ENCODE results near the gene GTF3C1. TPM values are rescaled to one million over a fixed set of nuclear protein-coding genes. Genes with fewer than 3 reads are reported as not detected.
"Not testable (repeated sequence)": the region's sequence is repeated elsewhere in the genome, so short reads cannot be mapped to it uniquely, and the experiment has no call there.

GTF3C1 gene
- total and polyA plus RNA-seq, 4 donors = 33.5 to 84.0 (median 67.5) TPM

DNA sequence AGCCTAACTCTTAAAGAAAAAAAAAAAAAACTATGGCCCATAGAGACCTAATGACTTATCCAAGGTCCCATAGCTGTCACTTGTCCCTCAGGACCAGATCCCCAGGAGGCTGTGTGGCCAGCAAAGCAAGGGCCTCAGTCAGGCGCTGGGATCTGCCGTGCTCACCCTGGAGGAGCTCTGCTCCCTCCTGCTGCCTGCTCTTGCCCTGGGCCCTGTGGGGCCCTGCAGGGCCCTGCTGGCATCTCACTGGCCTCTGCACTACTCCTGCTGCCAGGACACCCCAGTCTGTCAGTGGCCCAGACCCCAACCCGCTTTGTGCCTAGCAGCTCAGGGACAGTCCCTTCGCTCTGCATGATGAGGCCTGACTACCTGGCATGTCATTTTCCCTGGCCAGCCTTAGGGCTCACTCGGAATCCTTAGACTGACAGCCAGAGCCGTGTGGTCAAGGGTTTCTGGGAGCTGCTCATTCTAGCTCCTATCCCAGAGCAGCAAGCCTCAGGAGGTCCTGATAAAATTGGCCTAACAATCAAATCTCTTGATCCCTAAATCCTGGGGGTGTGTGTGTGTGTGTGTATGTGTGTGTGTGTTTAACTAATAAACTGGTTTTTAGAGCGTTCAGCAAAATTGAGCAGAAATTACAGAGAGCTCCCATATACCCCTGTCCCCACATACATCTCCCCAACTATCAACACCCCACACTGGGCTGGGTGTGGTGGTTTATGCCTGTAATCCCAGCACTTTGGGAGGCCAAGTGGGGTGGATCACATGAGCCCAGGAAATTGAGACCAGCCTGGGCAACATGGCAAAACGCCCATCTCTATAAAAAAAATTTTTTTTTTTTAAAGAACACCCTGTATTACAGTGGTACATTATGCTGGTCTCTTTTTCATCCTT, 22.0 kb upstream of the GTF3C1 start:
- Histone ChIP-seq H3K4me1 (ENCODE audit: control insufficient read depth in 5 of 5, insufficient read depth in 5 of 5, low read length in 5 of 5) (peaks cover 0 to 15% (median 6%) of the 10 kb centered on the region in 5 donors), H3K4me3 (no peak overlapping the region), H3K36me3 (ENCODE audit: control insufficient read depth in 4 of 4, insufficient read depth in 4 of 4, low read length in 4 of 4) (peaks cover 0 to 6% (median 0%) of the 10 kb centered on the region in 4 donors), H3K27ac (ENCODE audit: low read depth in 1 of 2, low read length in 1 of 2) (no peak overlapping the region), H3K9me3 (ENCODE audit: control insufficient read depth in 4 of 4, insufficient read depth in 3 of 4, low read length in 3 of 4) (no peaks in the 10 kb centered on the region), H3K27me3 (ENCODE audit: control insufficient read depth in 3 of 3, insufficient read depth in 3 of 3, low read length in 2 of 3) (no peaks in the 10 kb centered on the region), H3K9ac (ENCODE audit: insufficient read depth in 1 of 2, low read length in 2 of 2) (no peak overlapping the region)
- TF ChIP-seq, protein P1, sequence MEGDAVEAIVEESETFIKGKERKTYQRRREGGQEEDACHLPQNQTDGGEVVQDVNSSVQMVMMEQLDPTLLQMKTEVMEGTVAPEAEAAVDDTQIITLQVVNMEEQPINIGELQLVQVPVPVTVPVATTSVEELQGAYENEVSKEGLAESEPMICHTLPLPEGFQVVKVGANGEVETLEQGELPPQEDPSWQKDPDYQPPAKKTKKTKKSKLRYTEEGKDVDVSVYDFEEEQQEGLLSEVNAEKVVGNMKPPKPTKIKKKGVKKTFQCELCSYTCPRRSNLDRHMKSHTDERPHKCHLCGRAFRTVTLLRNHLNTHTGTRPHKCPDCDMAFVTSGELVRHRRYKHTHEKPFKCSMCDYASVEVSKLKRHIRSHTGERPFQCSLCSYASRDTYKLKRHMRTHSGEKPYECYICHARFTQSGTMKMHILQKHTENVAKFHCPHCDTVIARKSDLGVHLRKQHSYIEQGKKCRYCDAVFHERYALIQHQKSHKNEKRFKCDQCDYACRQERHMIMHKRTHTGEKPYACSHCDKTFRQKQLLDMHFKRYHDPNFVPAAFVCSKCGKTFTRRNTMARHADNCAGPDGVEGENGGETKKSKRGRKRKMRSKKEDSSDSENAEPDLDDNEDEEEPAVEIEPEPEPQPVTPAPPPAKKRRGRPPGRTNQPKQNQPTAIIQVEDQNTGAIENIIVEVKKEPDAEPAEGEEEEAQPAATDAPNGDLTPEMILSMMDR (IDR thresholded peaks at IDR 0.05; ENCODE audit: control extremely low read depth, extremely low read depth) = no peak
- ATAC-seq (ENCODE audit: insufficient read depth, low FRiP score) (no peak), DNase-seq (no peak)
- 94 to 98% methylated on average over 8 of the region's 8 CpGs for WGBS, 2 donors

DNA sequence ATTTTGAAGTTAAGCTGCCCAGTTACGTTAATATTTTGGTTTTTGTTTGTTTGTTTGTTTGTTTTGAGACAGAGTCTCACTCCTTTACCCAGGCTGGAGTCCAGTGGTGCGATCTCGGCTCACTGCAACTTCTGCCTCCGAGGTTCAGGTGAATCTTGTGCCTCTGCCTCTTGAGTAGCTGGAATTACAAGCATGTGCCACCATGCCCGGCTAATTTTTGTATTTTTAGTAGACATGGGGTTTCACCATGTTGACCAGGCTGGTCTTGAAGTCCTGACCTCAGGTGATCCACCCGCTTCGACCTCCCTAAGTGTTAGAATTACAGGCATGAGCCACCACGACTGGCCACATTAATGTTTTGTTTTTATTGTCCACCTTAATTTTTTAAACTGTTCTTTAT, 21.3 kb upstream of the GTF3C1 start:
- not testable (repeated sequence) for ATAC-seq (ENCODE audit: insufficient read depth, low FRiP score); H3K36me3 ChIP-seq (ENCODE audit: control insufficient read depth in 4 of 4, insufficient read depth in 4 of 4, low read length in 4 of 4); H3K4me3 ChIP-seq; H3K9me3 ChIP-seq (ENCODE audit: control insufficient read depth in 4 of 4, insufficient read depth in 3 of 4, low read length in 3 of 4); DNase-seq; H3K27me3 ChIP-seq (ENCODE audit: control insufficient read depth in 3 of 3, insufficient read depth in 3 of 3, low read length in 2 of 3); H3K9ac ChIP-seq (ENCODE audit: insufficient read depth in 1 of 2, low read length in 2 of 2); H3K27ac ChIP-seq (ENCODE audit: low read depth in 1 of 2, low read length in 1 of 2)
- WGBS, 2 donors = 94 to 95% methylated on average over 8 of the region's 8 CpGs
- peaks cover 0 to 15% (median 6%) of the 10 kb centered on the region in 5 donors for H3K4me1 ChIP-seq (ENCODE audit: control insufficient read depth in 5 of 5, insufficient read depth in 5 of 5, low read length in 5 of 5)

DNA sequence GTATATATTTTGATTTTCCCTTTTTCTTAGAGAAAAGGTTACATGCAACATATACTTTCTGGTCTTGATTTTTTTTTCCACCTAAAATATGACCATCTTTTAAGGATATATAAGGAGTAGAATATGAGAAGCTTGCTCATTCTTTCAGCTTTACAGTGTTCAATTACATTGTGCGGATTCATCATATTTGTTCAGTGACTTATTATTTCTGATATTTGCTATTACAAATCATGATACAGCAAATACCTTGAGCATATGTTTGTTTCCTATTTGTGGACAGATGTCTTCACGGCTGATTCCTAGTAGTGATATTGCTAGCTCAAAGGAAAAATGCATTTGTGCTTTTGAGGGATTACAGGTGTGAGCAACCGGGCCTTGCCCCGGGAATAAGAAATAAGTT, 18.4 kb upstream of the GTF3C1 start:
- no peak for ATAC-seq (ENCODE audit: insufficient read depth, low FRiP score)
- no peak overlapping the region for H3K9ac ChIP-seq (ENCODE audit: insufficient read depth in 1 of 2, low read length in 2 of 2)
- 91 to 93% methylated on average over 4 of the region's 4 CpGs for WGBS, 2 donors

DNA sequence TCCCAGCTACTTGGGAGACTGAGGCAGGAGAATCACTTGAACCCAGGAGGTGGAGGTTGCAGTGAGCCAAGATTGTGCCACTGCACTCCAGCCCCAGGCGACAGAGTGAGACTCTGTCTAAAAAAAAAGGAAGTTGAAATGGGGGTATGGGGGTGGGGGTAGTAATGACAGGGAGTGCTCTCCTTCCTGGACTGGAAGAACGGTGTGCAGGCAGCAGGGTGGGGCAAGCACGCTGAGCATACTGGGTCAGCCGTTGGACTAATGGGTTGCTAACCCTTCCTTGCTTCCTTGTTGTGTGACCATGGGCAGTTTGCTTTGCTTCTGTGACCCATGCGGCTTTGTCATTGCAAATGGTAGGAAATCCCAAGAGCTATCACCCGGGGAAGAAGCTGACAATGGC, 16.7 kb upstream of the GTF3C1 start:
- TF ChIP-seq, protein P1 (IDR thresholded peaks at IDR 0.05; ENCODE audit: control extremely low read depth, extremely low read depth) = no peak
- peaks cover 0 to 2% (median 0%) of the 10 kb centered on the region in 5 donors for H3K4me1 ChIP-seq (ENCODE audit: control insufficient read depth in 5 of 5, insufficient read depth in 5 of 5, low read length in 5 of 5)
- no peak overlapping the region for H3K4me3 ChIP-seq
- 29 to 70% methylated on average over 6 of the region's 6 CpGs for WGBS, 2 donors
- H3K27me3 ChIP-seq (ENCODE audit: control insufficient read depth in 3 of 3, insufficient read depth in 3 of 3, low read length in 2 of 3) = no peaks in the 10 kb centered on the region
- H3K9ac ChIP-seq (ENCODE audit: insufficient read depth in 1 of 2, low read length in 2 of 2) = no peak overlapping the region
- ATAC-seq (ENCODE audit: insufficient read depth, low FRiP score) (no peak), DNase-seq (no peak)
- H3K27ac ChIP-seq (ENCODE audit: low read depth in 1 of 2, low read length in 1 of 2) = no peak overlapping the region
- no peaks in the 10 kb centered on the region for H3K9me3 ChIP-seq (ENCODE audit: control insufficient read depth in 4 of 4, insufficient read depth in 3 of 4, low read length in 3 of 4)
- H3K36me3 ChIP-seq (ENCODE audit: control insufficient read depth in 4 of 4, insufficient read depth in 4 of 4, low read length in 4 of 4) = no peaks in the 10 kb centered on the region

More for the DNA sequence above, 18.4 kb upstream of the GTF3C1 start:
- Histone ChIP-seq H3K9me3 (ENCODE audit: control insufficient read depth in 4 of 4, insufficient read depth in 3 of 4, low read length in 3 of 4) (no peaks in the 10 kb centered on the region), H3K27ac (ENCODE audit: low read depth in 1 of 2, low read length in 1 of 2) (no peak overlapping the region), H3K27me3 (ENCODE audit: control insufficient read depth in 3 of 3, insufficient read depth in 3 of 3, low read length in 2 of 3) (no peaks in the 10 kb centered on the region), H3K36me3 (ENCODE audit: control insufficient read depth in 4 of 4, insufficient read depth in 4 of 4, low read length in 4 of 4) (no peaks in the 10 kb centered on the region), H3K4me1 (ENCODE audit: control insufficient read depth in 5 of 5, insufficient read depth in 5 of 5, low read length in 5 of 5) (peaks cover 0 to 15% (median 6%) of the 10 kb centered on the region in 5 donors), H3K4me3 (no peak overlapping the region)
- TF ChIP-seq, protein P1 (IDR thresholded peaks at IDR 0.05; ENCODE audit: control extremely low read depth, extremely low read depth) = no peak
- DNase-seq = no peak

Measured in lung (tissue), 12 donors.